ENCODE measurements around the gene TBC1D22B. TPM values are rescaled to one million over a fixed set of nuclear protein-coding genes. Genes with fewer than 3 reads are reported as not detected.

TBC1D22B gene
- total and polyA plus RNA-seq, 2 experiments from 2014 or later, result 9.1 to 19.9 TPM

DNA sequence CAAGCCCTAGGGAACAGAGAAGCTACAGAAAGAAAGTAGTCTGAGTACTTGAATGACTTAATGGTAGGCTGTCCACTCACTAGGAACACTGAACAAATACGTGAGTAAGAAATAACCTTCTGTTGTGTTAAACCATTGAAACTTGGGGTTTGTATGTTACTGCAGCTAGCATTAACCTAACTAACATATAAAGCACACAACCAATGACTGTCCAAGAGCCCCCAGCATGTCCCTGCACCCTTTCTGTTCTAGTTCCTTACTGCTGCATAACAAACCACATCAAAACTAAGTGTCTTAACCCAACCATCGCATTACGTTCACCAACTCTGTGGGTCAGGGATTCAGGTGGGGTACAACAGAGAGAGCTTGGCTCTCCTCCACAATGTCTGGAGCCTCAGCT is 85.7 kb downstream of the TBC1D22B start (continued):
- no peak for TF ChIP-seq POLR2AphosphoS5 (IDR thresholded peaks at IDR 0.05; ENCODE audit: low read depth)

DNA sequence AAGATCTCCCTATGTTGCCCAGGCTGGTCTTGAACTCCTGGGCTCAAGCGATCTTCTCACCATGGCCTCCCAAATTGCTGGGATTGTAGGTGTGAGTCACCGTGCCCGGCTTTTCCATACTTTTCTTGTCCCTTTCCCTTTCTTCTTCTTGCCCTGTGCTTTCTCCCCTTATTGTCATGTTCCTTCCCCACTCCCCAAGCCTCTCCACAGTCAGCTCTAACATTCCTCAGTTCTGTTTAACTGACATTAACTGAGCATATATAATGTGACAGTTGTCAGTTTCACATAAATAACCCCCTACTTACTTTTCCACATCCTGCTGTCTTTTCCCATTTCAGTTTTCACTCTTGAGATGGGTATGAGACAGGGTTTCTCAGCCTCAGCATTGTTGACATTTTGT is 86.7 kb downstream of the TBC1D22B start:
- Mint-ChIP-seq H3K27me3 (ENCODE audit: insufficient read depth, low read depth, poor library complexity) (peaks cover 3% of the 10 kb centered on the region), H3K4me1 (no peaks in the 10 kb centered on the region), H3K36me3 (ENCODE audit: low read depth) (no peaks in the 10 kb centered on the region), H3K27ac (no peak overlapping the region), H3K4me3 (no peak overlapping the region), H3K9me3 (peaks cover 7% of the 10 kb centered on the region)
- no peak for ATAC-seq
- no peaks in the 10 kb centered on the region; the same call in 1 of the 2 replicates for H3K4me1 ChIP-seq (ENCODE audit: insufficient read depth)
- H2AFZ ChIP-seq, result no peak overlapping the region
- no peaks in the 10 kb centered on the region for H3K36me3 ChIP-seq (ENCODE audit: insufficient read depth)
- DNase-seq (ENCODE audit: low spot score), result no peak
- H3K27me3 ChIP-seq (ENCODE audit: insufficient read depth), result no peaks in the 10 kb centered on the region
- TF ChIP-seq ZNF114 (CRISPR knock-in tag; IDR thresholded peaks at IDR 0.05), result no peak
- no peak for TF ChIP-seq EZH2phosphoT487 (IDR thresholded peaks at IDR 0.05; ENCODE audit: unreplicated experiment)
- TF ChIP-seq JUNB (IDR thresholded peaks at IDR 0.05; ENCODE audit: unreplicated experiment), result no peak
- TF ChIP-seq CREB1 (CRISPR knock-in tag; IDR thresholded peaks at IDR 0.05; ENCODE audit: low read depth), result no peak
- no peak for TF ChIP-seq ETS1 (IDR thresholded peaks at IDR 0.05)
- TF ChIP-seq, protein P1, sequence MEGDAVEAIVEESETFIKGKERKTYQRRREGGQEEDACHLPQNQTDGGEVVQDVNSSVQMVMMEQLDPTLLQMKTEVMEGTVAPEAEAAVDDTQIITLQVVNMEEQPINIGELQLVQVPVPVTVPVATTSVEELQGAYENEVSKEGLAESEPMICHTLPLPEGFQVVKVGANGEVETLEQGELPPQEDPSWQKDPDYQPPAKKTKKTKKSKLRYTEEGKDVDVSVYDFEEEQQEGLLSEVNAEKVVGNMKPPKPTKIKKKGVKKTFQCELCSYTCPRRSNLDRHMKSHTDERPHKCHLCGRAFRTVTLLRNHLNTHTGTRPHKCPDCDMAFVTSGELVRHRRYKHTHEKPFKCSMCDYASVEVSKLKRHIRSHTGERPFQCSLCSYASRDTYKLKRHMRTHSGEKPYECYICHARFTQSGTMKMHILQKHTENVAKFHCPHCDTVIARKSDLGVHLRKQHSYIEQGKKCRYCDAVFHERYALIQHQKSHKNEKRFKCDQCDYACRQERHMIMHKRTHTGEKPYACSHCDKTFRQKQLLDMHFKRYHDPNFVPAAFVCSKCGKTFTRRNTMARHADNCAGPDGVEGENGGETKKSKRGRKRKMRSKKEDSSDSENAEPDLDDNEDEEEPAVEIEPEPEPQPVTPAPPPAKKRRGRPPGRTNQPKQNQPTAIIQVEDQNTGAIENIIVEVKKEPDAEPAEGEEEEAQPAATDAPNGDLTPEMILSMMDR (conservative IDR thresholded peaks at IDR 0.05; ENCODE audit: low read depth in 2 of 2), result no peak
- no peak for TF ChIP-seq ZNF331 (CRISPR knock-in tag; IDR thresholded peaks at IDR 0.05; ENCODE audit: low read depth)
- TF ChIP-seq, protein P2, sequence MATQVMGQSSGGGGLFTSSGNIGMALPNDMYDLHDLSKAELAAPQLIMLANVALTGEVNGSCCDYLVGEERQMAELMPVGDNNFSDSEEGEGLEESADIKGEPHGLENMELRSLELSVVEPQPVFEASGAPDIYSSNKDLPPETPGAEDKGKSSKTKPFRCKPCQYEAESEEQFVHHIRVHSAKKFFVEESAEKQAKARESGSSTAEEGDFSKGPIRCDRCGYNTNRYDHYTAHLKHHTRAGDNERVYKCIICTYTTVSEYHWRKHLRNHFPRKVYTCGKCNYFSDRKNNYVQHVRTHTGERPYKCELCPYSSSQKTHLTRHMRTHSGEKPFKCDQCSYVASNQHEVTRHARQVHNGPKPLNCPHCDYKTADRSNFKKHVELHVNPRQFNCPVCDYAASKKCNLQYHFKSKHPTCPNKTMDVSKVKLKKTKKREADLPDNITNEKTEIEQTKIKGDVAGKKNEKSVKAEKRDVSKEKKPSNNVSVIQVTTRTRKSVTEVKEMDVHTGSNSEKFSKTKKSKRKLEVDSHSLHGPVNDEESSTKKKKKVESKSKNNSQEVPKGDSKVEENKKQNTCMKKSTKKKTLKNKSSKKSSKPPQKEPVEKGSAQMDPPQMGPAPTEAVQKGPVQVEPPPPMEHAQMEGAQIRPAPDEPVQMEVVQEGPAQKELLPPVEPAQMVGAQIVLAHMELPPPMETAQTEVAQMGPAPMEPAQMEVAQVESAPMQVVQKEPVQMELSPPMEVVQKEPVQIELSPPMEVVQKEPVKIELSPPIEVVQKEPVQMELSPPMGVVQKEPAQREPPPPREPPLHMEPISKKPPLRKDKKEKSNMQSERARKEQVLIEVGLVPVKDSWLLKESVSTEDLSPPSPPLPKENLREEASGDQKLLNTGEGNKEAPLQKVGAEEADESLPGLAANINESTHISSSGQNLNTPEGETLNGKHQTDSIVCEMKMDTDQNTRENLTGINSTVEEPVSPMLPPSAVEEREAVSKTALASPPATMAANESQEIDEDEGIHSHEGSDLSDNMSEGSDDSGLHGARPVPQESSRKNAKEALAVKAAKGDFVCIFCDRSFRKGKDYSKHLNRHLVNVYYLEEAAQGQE (IDR thresholded peaks at IDR 0.05; ENCODE audit: unreplicated experiment), result no peak
- no peak for TF ChIP-seq STAT1 (IDR thresholded peaks at IDR 0.05; ENCODE audit: unreplicated experiment)
- no peak for TF ChIP-seq EZH2 (IDR thresholded peaks at IDR 0.05; ENCODE audit: low read depth, unreplicated experiment)
- no peak for TF ChIP-seq POLR2AphosphoS5 (IDR thresholded peaks at IDR 0.05; ENCODE audit: low read depth)
- TF ChIP-seq, protein P3, sequence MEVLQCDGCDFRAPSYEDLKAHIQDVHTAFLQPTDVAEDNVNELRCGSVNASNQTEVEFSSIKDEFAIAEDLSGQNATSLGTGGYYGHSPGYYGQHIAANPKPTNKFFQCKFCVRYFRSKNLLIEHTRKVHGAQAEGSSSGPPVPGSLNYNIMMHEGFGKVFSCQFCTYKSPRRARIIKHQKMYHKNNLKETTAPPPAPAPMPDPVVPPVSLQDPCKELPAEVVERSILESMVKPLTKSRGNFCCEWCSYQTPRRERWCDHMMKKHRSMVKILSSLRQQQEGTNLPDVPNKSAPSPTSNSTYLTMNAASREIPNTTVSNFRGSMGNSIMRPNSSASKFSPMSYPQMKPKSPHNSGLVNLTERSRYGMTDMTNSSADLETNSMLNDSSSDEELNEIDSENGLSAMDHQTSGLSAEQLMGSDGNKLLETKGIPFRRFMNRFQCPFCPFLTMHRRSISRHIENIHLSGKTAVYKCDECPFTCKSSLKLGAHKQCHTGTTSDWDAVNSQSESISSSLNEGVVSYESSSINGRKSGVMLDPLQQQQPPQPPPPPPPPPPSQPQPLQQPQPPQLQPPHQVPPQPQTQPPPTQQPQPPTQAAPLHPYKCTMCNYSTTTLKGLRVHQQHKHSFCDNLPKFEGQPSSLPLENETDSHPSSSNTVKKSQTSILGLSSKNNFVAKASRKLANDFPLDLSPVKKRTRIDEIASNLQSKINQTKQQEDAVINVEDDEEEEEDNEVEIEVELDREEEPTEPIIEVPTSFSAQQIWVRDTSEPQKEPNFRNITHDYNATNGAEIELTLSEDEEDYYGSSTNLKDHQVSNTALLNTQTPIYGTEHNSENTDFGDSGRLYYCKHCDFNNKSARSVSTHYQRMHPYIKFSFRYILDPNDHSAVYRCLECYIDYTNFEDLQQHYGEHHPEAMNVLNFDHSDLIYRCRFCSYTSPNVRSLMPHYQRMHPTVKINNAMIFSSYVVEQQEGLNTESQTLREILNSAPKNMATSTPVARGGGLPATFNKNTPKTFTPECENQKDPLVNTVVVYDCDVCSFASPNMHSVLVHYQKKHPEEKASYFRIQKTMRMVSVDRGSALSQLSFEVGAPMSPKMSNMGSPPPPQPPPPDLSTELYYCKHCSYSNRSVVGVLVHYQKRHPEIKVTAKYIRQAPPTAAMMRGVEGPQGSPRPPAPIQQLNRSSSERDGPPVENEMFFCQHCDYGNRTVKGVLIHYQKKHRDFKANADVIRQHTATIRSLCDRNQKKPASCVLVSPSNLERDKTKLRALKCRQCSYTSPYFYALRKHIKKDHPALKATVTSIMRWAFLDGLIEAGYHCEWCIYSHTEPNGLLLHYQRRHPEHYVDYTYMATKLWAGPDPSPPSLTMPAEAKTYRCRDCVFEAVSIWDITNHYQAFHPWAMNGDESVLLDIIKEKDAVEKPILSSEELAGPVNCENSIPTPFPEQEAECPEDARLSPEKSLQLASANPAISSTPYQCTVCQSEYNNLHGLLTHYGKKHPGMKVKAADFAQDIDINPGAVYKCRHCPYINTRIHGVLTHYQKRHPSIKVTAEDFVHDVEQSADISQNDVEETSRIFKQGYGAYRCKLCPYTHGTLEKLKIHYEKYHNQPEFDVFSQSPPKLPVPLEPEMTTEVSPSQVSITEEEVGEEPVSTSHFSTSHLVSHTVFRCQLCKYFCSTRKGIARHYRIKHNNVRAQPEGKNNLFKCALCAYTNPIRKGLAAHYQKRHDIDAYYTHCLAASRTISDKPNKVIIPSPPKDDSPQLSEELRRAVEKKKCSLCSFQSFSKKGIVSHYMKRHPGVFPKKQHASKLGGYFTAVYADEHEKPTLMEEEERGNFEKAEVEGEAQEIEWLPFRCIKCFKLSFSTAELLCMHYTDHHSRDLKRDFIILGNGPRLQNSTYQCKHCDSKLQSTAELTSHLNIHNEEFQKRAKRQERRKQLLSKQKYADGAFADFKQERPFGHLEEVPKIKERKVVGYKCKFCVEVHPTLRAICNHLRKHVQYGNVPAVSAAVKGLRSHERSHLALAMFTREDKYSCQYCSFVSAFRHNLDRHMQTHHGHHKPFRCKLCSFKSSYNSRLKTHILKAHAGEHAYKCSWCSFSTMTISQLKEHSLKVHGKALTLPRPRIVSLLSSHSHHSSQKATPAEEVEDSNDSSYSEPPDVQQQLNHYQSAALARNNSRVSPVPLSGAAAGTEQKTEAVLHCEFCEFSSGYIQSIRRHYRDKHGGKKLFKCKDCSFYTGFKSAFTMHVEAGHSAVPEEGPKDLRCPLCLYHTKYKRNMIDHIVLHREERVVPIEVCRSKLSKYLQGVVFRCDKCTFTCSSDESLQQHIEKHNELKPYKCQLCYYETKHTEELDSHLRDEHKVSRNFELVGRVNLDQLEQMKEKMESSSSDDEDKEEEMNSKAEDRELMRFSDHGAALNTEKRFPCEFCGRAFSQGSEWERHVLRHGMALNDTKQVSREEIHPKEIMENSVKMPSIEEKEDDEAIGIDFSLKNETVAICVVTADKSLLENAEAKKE (CRISPR knock-in tag; IDR thresholded peaks at IDR 0.05), result no peak
- TF ChIP-seq NANOG (IDR thresholded peaks at IDR 0.05; ENCODE audit: borderline replicate concordance), result no peak
- H3F3A ChIP-seq (replicated peaks; ENCODE audit: low read depth), result no peaks in the 10 kb centered on the region
- H3K4me3 ChIP-seq, result no peak overlapping the region
- no peak overlapping the region for H3K27ac ChIP-seq (ENCODE audit: low read depth)
- H3K4me2 ChIP-seq, result no peak overlapping the region
- no peaks in the 10 kb centered on the region for H3K79me2 ChIP-seq (replicated peaks; ENCODE audit: insufficient read depth)
- H3K9me2 ChIP-seq (ENCODE audit: insufficient read depth), result 0 out of 2 replicates have a peak, but pooled peaks cover 3% of the 10 kb centered on the region
- no peaks in the 10 kb centered on the region for H4K20me1 ChIP-seq (replicated peaks; ENCODE audit: insufficient read depth)
